Fibroblast of the aortic adventitia (primary cell): ENCODE results near the gene MIB2. TPM values are rescaled to one million over a fixed set of nuclear protein-coding genes. Genes with fewer than 3 reads are reported as not detected.
"Not testable (repeated sequence)": the region's sequence is repeated elsewhere in the genome, so short reads cannot be mapped to it uniquely, and the experiment has no call there.

Source experiments
- DNase-seq: peaks from one replicate; pipeline ENCODE4 v3.0.0-alpha.2; 2010; ENCODE audit warnings: low read depth
- H3K4me3 ChIP-seq: 2 replicates; pipeline ENCODE4 v1.5.1; 2011; ENCODE audit warnings: low read depth, mild to moderate bottlenecking, control low read depth, low read length, moderate library complexity
- CTCF ChIP-seq: IDR thresholded peaks from 2 replicates; pipeline ENCODE4 v1.5.1; 2011; ENCODE audit warnings: mild to moderate bottlenecking, low read length, control low read depth, inconsistent platforms; ENCODE audit not compliant: insufficient read depth
- total RNA-seq: library from RNA; depleted of rRNA; stranded (reverse); fragments of >200 nt; gene quantifications from 2 replicates; pipeline ENCODE4 v1.2.3, GENCODE V29; 2012; ENCODE audit warnings: low replicate concordance

The MIB2 gene
- total RNA-seq, 1 donor = 37.7 TPM

DNA sequence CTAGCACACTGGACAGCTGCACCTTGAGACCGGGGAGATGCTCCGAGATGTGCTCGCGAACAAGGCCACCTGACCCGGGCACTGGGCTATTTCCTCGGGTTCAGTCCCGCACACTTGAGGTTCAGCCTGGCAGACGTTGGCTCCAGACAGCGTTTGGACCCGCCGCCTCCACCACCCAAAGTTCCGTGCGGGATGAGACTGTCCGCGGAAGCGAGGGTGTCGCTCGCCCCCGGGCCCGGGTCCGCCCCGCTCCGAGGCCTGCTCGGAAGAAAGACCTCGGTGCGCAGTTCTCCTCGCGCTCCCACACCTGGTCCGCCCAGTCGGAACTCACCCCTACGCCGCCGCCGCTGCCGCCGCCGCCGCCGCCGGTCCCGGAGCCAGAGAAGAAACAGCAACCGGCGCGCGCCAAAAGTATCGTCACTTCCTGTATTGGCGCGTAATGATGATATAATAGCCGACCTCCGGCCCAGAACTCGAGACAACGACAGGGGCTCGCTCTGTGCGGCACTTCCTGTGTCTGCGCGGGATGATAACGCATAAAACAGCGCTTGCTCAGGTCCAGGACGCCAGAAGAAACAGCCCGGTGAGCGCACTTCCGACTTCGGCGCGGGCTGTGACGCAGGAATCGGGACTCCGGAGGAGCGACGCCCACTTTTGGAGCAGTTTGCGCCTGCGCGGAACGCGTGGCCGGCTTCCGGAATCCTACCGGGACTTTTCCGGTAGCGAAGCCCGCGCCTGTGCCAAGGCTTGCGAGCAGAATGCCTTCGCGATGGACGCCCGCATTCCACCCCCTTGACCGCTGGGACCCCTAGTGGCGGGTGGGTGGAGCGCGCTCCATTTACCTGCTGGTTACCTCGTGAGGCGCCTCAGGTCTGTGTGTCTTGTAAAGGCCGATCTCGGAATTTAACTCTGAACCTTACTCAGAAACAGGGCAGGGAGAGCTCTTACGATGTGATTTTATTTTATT lies 43.6 kb downstream of the MIB2 start, which contains the start of gene CDK11B:
Gene CDK11B (minus strand): TSS at position 422 of the 967 bp plus-strand sequence. CDS start 1,519 bp downstream, outside the sequence.
- DNase-seq = peak; percentile 99
- peak within 1 kb of the TSS; percentile 63 for H3K4me3 ChIP-seq
- TF ChIP-seq CTCF = peak; percentile 5

GRCh38 chr1:1662392-1662791 lies 47.1 kb downstream of the MIB2 start:
- not testable (repeated sequence) for H3K4me3 ChIP-seq

DNA sequence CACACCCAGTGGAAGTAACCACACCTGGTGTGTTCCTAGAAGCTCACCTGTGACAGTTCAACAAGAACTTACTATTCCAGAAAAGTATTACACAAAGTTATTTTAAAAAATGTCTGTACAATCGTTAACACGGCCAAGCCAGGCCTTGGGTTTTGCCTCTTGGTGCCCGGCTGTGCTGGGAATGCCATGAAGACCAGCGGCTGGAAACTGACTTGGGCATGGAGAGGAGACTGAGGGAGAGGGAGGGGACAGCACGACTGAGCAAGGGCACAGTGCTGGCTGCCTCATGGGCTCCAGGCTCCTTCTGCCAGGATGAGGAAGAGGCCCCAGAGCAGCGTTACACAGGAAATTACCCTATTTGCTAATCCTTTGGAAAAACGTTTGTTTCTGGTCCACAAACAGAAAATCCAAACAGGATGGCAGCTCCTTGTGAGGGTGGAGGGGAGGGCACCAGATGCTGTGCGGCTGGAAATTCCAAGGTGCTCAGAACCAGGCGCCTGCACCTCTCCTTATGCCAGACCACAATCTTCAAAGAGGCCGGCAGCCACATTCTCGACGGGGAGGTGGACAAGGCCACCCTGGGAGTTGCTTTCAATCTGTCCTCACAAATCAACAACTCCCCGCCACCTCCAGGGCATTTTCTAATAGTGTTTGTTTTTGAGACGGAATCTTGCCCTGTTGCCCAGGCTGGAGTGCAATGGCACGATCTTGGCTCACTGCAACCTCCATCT lies 47.7 kb downstream of the MIB2 start:
- not testable (repeated sequence) for DNase-seq, H3K4me3 ChIP-seq

More at GRCh38 chr1:1662392-1662791, 47.1 kb downstream of the MIB2 start:
- peak; percentile 33 for DNase-seq

DNA sequence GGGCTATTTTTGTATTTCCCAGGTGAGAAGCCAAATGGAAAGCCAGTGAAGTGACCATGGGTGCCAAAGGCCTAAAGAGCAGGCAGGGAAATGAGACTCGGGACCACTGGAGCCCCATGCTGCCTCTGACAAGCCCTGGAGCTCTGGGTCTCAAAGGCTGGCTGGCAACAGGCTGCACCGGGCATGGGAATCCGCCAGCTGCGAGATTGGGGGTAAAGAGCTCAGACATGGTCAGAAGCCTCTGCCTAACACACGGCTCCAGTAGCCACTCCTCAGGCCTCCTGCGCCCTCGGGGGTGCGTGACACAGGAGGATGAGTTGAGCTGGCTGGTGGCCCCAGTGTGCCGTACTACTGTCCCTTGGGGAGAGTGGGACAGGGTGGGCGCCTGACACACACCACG lies 49.0 kb downstream of the MIB2 start:
- not testable (repeated sequence) for DNase-seq, H3K4me3 ChIP-seq

- TF ChIP-seq CTCF = no peak
- DNase-seq = no peak
- no peak overlapping the region for H3K4me3 ChIP-seq
These were observed 49.9 kb downstream of the MIB2 start for GRCh38 chr1:1664941-1665814.

- TF ChIP-seq CTCF = peak; percentile 37
- no peak overlapping the region for H3K4me3 ChIP-seq
- DNase-seq = no peak
These were observed 50.5 kb downstream of the MIB2 start for GRCh38 chr1:1665815-1666251.

- H3K4me3 ChIP-seq = no peak overlapping the region
- DNase-seq = no peak
- no peak for TF ChIP-seq CTCF
These were observed 51.2 kb downstream of the MIB2 start for GRCh38 chr1:1666526-1666925.
